Ishikawa (cell line): ENCODE data around the gene RHOT2.

Source experiments
- CEBPB ChIP-seq: IDR thresholded peaks from 2 replicates; pipeline ENCODE4 v1.6.1; 2012
- EGR1 ChIP-seq: IDR thresholded peaks from 2 replicates; pipeline ENCODE4 v1.6.1; 2012
- EP300 ChIP-seq: IDR thresholded peaks from 2 replicates; pipeline ENCODE4 v1.6.1; 2012; ENCODE audit warnings: borderline replicate concordance
- RAD21 ChIP-seq: IDR thresholded peaks from 2 replicates; pipeline ENCODE4 v1.6.1; 2012; ENCODE audit warnings: low read depth
- TAF1 ChIP-seq: IDR thresholded peaks from 2 replicates; pipeline ENCODE4 v1.6.1; 2012; ENCODE audit warnings: low read depth, mild to moderate bottlenecking
- TCF12 ChIP-seq: IDR thresholded peaks from 2 replicates; pipeline ENCODE4 v1.6.1; 2012; ENCODE audit warnings: low read depth
- TEAD4 ChIP-seq: IDR thresholded peaks from 2 replicates; pipeline ENCODE4 v1.6.1; 2012
- YY1 ChIP-seq: IDR thresholded peaks from 2 replicates; pipeline ENCODE4 v1.6.1; 2012; ENCODE audit warnings: low read depth
- ZBTB7A ChIP-seq: IDR thresholded peaks from 2 replicates; pipeline ENCODE4 v1.6.1; 2012; ENCODE audit warnings: low read depth
- TF ChIP-seq, protein P1 (sequence below): IDR thresholded peaks from 2 replicates; pipeline ENCODE4 v1.6.1; 2012
- TF ChIP-seq, protein P2 (sequence below): IDR thresholded peaks from 2 replicates; pipeline ENCODE4 v1.6.1; 2012
- TF ChIP-seq, protein P3 (sequence below): IDR thresholded peaks from 2 replicates; pipeline ENCODE4 v1.6.1; 2012; ENCODE audit warnings: low read depth, mild to moderate bottlenecking

DNA sequence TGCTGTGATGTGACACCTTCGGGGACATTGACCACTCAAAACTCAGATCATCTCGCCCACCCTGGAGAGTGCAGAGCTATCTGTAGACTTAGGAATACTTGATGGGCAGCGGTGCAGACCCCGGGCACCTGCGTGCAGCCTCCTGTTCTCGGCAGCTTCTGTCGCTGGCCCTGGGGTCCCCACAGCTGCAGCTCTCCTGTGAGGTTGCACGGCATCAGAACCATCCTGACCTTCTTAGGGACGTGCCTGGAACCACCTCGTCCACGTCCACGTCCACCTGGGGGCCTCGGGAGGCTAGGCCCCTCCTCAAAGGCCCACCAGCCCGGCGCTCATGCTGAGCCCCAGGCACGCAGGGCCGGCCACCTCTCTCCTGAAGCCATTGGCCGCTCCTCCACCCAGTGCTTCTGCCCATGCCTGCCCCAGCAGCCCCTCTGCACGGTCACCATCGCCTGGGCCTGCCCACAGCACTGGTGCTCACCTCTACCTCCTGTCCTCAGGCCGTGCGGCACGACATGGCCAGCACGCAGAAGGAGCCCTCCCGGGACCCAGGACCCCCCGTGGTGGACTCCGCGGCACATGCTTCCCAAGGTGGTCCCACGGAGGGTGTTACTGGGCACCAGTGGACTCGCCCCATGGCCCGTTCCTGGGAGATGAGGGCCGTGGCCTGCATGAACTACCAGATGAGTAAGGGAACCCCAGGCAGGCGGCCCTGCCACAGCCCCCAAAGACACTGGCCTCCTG, 39.4 kb upstream of the RHOT2 start:
- TF ChIP-seq, protein P1, sequence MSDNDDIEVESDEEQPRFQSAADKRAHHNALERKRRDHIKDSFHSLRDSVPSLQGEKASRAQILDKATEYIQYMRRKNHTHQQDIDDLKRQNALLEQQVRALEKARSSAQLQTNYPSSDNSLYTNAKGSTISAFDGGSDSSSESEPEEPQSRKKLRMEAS, result no peak
- TF ChIP-seq TEAD4 (no peak), EGR1 (no peak), ZBTB7A (no peak), TCF12 (no peak), TAF1 (no peak), RAD21 (no peak), EP300 (no peak), CEBPB (no peak), YY1 (no peak)
- TF ChIP-seq, protein P2, sequence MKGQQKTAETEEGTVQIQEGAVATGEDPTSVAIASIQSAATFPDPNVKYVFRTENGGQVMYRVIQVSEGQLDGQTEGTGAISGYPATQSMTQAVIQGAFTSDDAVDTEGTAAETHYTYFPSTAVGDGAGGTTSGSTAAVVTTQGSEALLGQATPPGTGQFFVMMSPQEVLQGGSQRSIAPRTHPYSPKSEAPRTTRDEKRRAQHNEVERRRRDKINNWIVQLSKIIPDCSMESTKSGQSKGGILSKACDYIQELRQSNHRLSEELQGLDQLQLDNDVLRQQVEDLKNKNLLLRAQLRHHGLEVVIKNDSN, result no peak
- TF ChIP-seq, protein P3, sequence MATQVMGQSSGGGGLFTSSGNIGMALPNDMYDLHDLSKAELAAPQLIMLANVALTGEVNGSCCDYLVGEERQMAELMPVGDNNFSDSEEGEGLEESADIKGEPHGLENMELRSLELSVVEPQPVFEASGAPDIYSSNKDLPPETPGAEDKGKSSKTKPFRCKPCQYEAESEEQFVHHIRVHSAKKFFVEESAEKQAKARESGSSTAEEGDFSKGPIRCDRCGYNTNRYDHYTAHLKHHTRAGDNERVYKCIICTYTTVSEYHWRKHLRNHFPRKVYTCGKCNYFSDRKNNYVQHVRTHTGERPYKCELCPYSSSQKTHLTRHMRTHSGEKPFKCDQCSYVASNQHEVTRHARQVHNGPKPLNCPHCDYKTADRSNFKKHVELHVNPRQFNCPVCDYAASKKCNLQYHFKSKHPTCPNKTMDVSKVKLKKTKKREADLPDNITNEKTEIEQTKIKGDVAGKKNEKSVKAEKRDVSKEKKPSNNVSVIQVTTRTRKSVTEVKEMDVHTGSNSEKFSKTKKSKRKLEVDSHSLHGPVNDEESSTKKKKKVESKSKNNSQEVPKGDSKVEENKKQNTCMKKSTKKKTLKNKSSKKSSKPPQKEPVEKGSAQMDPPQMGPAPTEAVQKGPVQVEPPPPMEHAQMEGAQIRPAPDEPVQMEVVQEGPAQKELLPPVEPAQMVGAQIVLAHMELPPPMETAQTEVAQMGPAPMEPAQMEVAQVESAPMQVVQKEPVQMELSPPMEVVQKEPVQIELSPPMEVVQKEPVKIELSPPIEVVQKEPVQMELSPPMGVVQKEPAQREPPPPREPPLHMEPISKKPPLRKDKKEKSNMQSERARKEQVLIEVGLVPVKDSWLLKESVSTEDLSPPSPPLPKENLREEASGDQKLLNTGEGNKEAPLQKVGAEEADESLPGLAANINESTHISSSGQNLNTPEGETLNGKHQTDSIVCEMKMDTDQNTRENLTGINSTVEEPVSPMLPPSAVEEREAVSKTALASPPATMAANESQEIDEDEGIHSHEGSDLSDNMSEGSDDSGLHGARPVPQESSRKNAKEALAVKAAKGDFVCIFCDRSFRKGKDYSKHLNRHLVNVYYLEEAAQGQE, result no peak
